HL-60 (cell line): ENCODE data around the gene AANAT.

ENCODE experiments used
- DNase-seq, 2 experiments: peaks; one replicate each; pipeline ENCODE4 v3.0.0-alpha.2; 2010 to 2020; ENCODE audit warnings: low read depth in 1 of 2, low spot score in 1 of 2
- H3K27ac ChIP-seq: fragments of 250-450 bp; sonication (Bioruptor Pico); replicated peaks from 2 replicates; pipeline ENCODE4 v1.5.1; 2020; ENCODE audit warnings: mild to moderate bottlenecking, moderate library complexity
- H3K27me3 ChIP-seq: fragments of 250-450 bp; sonication (Bioruptor Pico); 2 replicates; pipeline ENCODE4 v1.5.1; 2021; ENCODE audit warnings: mild to moderate bottlenecking, moderate library complexity; ENCODE audit not compliant: insufficient read depth, poor library complexity, severe bottlenecking
- H3K4me3 ChIP-seq: replicated peaks from 2 replicates; pipeline ENCODE4 v1.5.1; 2011; ENCODE audit warnings: mild to moderate bottlenecking, control low read depth, low read length; ENCODE audit not compliant: insufficient read depth
- CTCF ChIP-seq: IDR thresholded peaks from one replicate; pipeline ENCODE4 v1.5.1; 2011; ENCODE audit warnings: low read length, control low read depth, inconsistent platforms; ENCODE audit not compliant: insufficient read depth
- GABPA ChIP-seq: IDR thresholded peaks from 2 replicates; pipeline ENCODE4 v1.6.1; 2012; ENCODE audit warnings: low read depth
- POLR2AphosphoS5 ChIP-seq: IDR thresholded peaks from 2 replicates; pipeline ENCODE4 v1.6.1; 2012; ENCODE audit warnings: low read depth
- SPI1 ChIP-seq: IDR thresholded peaks from 2 replicates; pipeline ENCODE4 v1.6.1; 2012; ENCODE audit warnings: low read depth, mild to moderate bottlenecking, borderline replicate concordance
- TF ChIP-seq, protein P1 (sequence below): IDR thresholded peaks from 2 replicates; pipeline ENCODE4 v1.6.1; 2012; ENCODE audit warnings: low read depth; ENCODE audit not compliant: insufficient replicate concordance

AANAT gene

GRCh38 chr17:76472726-76473125, 5.3 kb downstream of the AANAT start:
- TF ChIP-seq POLR2AphosphoS5, result no peak
- TF ChIP-seq CTCF, result no peak
- TF ChIP-seq SPI1, result no peak
- TF ChIP-seq GABPA, result no peak
- TF ChIP-seq, protein P1, sequence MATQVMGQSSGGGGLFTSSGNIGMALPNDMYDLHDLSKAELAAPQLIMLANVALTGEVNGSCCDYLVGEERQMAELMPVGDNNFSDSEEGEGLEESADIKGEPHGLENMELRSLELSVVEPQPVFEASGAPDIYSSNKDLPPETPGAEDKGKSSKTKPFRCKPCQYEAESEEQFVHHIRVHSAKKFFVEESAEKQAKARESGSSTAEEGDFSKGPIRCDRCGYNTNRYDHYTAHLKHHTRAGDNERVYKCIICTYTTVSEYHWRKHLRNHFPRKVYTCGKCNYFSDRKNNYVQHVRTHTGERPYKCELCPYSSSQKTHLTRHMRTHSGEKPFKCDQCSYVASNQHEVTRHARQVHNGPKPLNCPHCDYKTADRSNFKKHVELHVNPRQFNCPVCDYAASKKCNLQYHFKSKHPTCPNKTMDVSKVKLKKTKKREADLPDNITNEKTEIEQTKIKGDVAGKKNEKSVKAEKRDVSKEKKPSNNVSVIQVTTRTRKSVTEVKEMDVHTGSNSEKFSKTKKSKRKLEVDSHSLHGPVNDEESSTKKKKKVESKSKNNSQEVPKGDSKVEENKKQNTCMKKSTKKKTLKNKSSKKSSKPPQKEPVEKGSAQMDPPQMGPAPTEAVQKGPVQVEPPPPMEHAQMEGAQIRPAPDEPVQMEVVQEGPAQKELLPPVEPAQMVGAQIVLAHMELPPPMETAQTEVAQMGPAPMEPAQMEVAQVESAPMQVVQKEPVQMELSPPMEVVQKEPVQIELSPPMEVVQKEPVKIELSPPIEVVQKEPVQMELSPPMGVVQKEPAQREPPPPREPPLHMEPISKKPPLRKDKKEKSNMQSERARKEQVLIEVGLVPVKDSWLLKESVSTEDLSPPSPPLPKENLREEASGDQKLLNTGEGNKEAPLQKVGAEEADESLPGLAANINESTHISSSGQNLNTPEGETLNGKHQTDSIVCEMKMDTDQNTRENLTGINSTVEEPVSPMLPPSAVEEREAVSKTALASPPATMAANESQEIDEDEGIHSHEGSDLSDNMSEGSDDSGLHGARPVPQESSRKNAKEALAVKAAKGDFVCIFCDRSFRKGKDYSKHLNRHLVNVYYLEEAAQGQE, result no peak
- no peaks in the 10 kb centered on the region for H3K27me3 ChIP-seq
- no peak overlapping the region for H3K4me3 ChIP-seq
- H3K27ac ChIP-seq, result no peak overlapping the region
- no peak for DNase-seq

DNA sequence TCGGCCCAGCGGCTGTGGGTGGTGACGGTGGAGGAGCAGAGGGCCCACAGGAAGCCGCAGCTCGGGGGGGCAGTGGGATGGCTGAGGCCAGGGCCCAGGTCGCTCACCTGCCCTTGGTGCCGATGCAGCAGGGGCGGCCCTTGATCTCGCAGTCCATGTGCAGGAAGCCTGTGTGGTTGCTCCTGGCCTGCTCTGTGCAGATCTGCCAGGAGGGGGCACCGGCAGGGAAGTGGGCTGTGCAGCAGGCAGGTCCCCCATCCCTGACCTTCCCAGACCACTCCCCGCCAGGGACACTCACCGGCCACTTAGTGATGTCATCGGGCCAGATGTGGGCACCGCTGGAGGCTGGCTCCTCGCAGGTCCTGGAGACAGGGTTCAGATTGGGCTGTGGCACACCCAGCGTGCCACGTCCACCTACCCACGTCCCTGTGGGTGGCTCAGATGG, 6.2 kb downstream of the AANAT start:
- no peaks in the 10 kb centered on the region for H3K27me3 ChIP-seq
- H3K4me3 ChIP-seq, result no peak overlapping the region
- no peak for TF ChIP-seq POLR2AphosphoS5
- peak; percentile 3 for TF ChIP-seq CTCF
- no peak for DNase-seq
- H3K27ac ChIP-seq, result no peak overlapping the region

DNA sequence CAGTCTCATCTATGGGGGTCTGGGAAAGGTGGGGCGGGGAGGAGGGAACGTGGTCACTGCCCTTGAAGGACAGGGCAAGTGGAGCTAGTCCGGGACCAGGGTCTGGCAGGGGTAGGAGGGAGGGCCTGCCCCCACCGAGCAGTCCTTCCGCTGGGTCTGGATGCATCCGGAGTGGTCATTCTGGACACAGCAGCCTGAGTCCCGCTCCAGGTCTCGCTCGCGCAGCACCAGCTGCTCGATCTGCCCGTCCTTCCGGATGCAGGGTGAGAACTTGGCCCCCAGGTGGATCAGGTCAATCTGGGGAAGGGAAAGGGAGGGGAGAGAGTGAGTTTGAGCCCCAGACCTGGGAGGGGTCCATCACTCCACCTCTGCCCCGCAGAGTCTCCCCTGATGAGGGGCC, 6.8 kb downstream of the AANAT start:
- TF ChIP-seq SPI1, result no peak
- no peak for TF ChIP-seq GABPA
- TF ChIP-seq POLR2AphosphoS5, result no peak
- no peak for TF ChIP-seq CTCF
- TF ChIP-seq, protein P1, result no peak
- H3K27me3 ChIP-seq, result no peaks in the 10 kb centered on the region
- no peak for DNase-seq
- no peak overlapping the region for H3K27ac ChIP-seq
- H3K4me3 ChIP-seq, result no peak overlapping the region

- H3K27ac ChIP-seq, result no peak overlapping the region
- DNase-seq, result no peak
- TF ChIP-seq SPI1, result no peak
- no peak for TF ChIP-seq GABPA
- no peak for TF ChIP-seq CTCF
- TF ChIP-seq POLR2AphosphoS5, result no peak
- TF ChIP-seq, protein P1, result no peak
- H3K27me3 ChIP-seq, result no peaks in the 10 kb centered on the region
- no peak overlapping the region for H3K4me3 ChIP-seq
Observed at GRCh38 chr17:76474894-76475293, 7.5 kb downstream of the AANAT start.
